HepG2 (cell line): Measurements from ENCODE around the gene IL17RC. TPM values are rescaled to one million over a fixed set of nuclear protein-coding genes. Genes with fewer than 3 reads are reported as not detected.

Source experiments
- ATF7-NPFF ChIP-seq: sonication (generic); formaldehyde crosslinking; IDR thresholded peaks from 2 replicates; pipeline ENCODE4 v1.8.1; 2023; ENCODE audit warnings: mild to moderate bottlenecking, low read depth, missing genetic modification reagents, moderate library complexity
- CHD2 ChIP-seq: IDR thresholded peaks from 2 replicates; pipeline ENCODE4 v1.6.1; 2011; ENCODE audit warnings: low read depth, low read length, improper control_type of control experiment
- DPF2 ChIP-seq: sonication (generic); formaldehyde crosslinking; IDR thresholded peaks from 2 replicates; pipeline ENCODE4 v1.4.0; 2020; ENCODE audit warnings: mild to moderate bottlenecking, low read depth, missing genetic modification reagents, borderline replicate concordance
- ERF ChIP-seq: IDR thresholded peaks from 2 replicates; pipeline ENCODE4 v1.6.1; 2018; ENCODE audit warnings: missing biosample characterization, missing genetic modification reagents
- HMG20A ChIP-seq: IDR thresholded peaks from 2 replicates; pipeline ENCODE4 v1.6.1; 2016; ENCODE audit warnings: borderline replicate concordance
- MAZ ChIP-seq, 2 experiments: sonication (generic) in 1 of 2; formaldehyde crosslinking in 1 of 2; IDR thresholded peaks; 2 replicates each; pipeline versions ENCODE4 v1.5.0 to v1.6.1; 2012 to 2020; ENCODE audit warnings: low read depth in 2 of 2, mild to moderate bottlenecking in 2 of 2, borderline replicate concordance in 1 of 2, improper control_type of control experiment in 1 of 2, low read length in 1 of 2, missing genetic modification reagents in 1 of 2, moderate library complexity in 1 of 2
- MED1 ChIP-seq: sonication (generic); formaldehyde crosslinking; IDR thresholded peaks from 2 replicates; pipeline ENCODE4 v1.4.0; 2020; ENCODE audit warnings: missing genetic modification reagents
- POLR2A ChIP-seq, 2 experiments: IDR thresholded peaks; 2 replicates each; pipeline ENCODE4 v1.6.1; 2011; ENCODE audit warnings: low read depth in 2 of 2, low read length in 2 of 2, mild to moderate bottlenecking in 1 of 2, moderate library complexity in 1 of 2; ENCODE audit not compliant: insufficient read depth in 1 of 2
- RBM22 ChIP-seq: fragments of 200-400 bp; formaldehyde crosslinking; optimal IDR thresholded peaks from 2 replicates; pipeline ENCODE3; 2017; ENCODE audit warnings: mild to moderate bottlenecking, low read length, moderate library complexity
- SOX13 ChIP-seq, 3 experiments: fragments of 450-650 bp in 1 of 3; sonication (generic) in 1 of 3; formaldehyde crosslinking in 1 of 3; IDR thresholded peaks in 2 of 3; conservative IDR thresholded peaks in 1 of 3; 2 replicates each; pipeline versions ENCODE4 v1.5.0 to v1.6.1; 2016 to 2020; ENCODE audit warnings: antibody characterized with exemption in 1 of 3, mild to moderate bottlenecking in 1 of 3, missing compliant biosample characterization in 1 of 3, missing genetic modification reagents in 1 of 3, moderate library complexity in 1 of 3
- SRSF4 ChIP-seq: fragments of 200-400 bp; formaldehyde crosslinking; IDR thresholded peaks from one replicate; pipeline ENCODE4 v1.6.1; 2018; ENCODE audit warnings: mild to moderate bottlenecking, low read depth, low read length, moderate library complexity; ENCODE audit not compliant: poor library complexity, severe bottlenecking
- U2AF2 ChIP-seq: fragments of 200-400 bp; formaldehyde crosslinking; IDR thresholded peaks from 2 replicates; pipeline ENCODE4 v1.6.1; 2017; ENCODE audit warnings: low read depth, mild to moderate bottlenecking, low read length
- ZNF12 ChIP-seq: sonication (generic); formaldehyde crosslinking; IDR thresholded peaks from 2 replicates; pipeline ENCODE4 v1.5.0; 2020; ENCODE audit warnings: missing genetic modification reagents
- ZNF136 ChIP-seq: sonication (generic); formaldehyde crosslinking; IDR thresholded peaks from 2 replicates; pipeline ENCODE4 v1.8.1; 2022; ENCODE audit warnings: low read depth, mild to moderate bottlenecking, moderate library complexity, missing genetic modification reagents
- ZNF160 ChIP-seq: sonication (generic); formaldehyde crosslinking; IDR thresholded peaks from 2 replicates; pipeline ENCODE4 v1.8.0; 2022; ENCODE audit warnings: mild to moderate bottlenecking, inconsistent platforms, missing genetic modification reagents
- ZNF317 ChIP-seq: sonication (generic); formaldehyde crosslinking; IDR thresholded peaks from 2 replicates; pipeline ENCODE4 v1.5.0; 2020; ENCODE audit warnings: mild to moderate bottlenecking, missing genetic modification reagents
- ZNF367 ChIP-seq: sonication (generic); formaldehyde crosslinking; IDR thresholded peaks from 2 replicates; pipeline ENCODE4 v1.4.0; 2020; ENCODE audit warnings: missing genetic modification reagents, borderline replicate concordance
- ZNF558 ChIP-seq: sonication (generic); formaldehyde crosslinking; IDR thresholded peaks from 2 replicates; pipeline ENCODE4 v1.9.0; 2022; ENCODE audit warnings: mild to moderate bottlenecking, missing genetic modification reagents, borderline replicate concordance
- ZNF674 ChIP-seq: sonication (generic); formaldehyde crosslinking; IDR thresholded peaks from 2 replicates; pipeline ENCODE4 v1.5.0; 2020; ENCODE audit warnings: low read depth, mild to moderate bottlenecking, missing genetic modification reagents
- ZNF720 ChIP-seq: sonication (generic); formaldehyde crosslinking; IDR thresholded peaks from 2 replicates; pipeline ENCODE4 v1.4.0; 2020; ENCODE audit warnings: missing genetic modification reagents
- ZNF737 ChIP-seq: sonication (generic); formaldehyde crosslinking; IDR thresholded peaks from 2 replicates; pipeline ENCODE4 v1.5.0; 2020; ENCODE audit warnings: missing genetic modification reagents, mild to moderate bottlenecking, borderline replicate concordance
- ZNF780A ChIP-seq: sonication (generic); formaldehyde crosslinking; IDR thresholded peaks from 2 replicates; pipeline ENCODE4 v1.8.0; 2022; ENCODE audit warnings: mild to moderate bottlenecking, missing genetic modification reagents, moderate library complexity
- polyA plus RNA-seq, 8 experiments: library from polyadenylated mRNA; depleted of rRNA in 3 of 8; stranded (reverse) in 7 of 8; unstranded in 1 of 8; fragments of >200 nt; fragmentation: Illumina TruSeq in 4 of 8; extraction: Trizol in 4 of 8; gene quantifications; 2 replicates each; pipeline versions ENCODE4 v1.2.1 to v1.2.3, GENCODE V29; 2011 to 2016; ENCODE audit warnings: low read depth in 4 of 8, missing spikeins in 1 of 8, mixed read lengths in 1 of 8; ENCODE audit not compliant: insufficient read depth in 1 of 8
- total RNA-seq, 5 experiments: library from RNA; depleted of rRNA; stranded (reverse); fragments of >200 nt; fragmentation: Illumina TruSeq; extraction: Trizol; gene quantifications; 2 replicates each; pipeline ENCODE4 v1.2.3, GENCODE V29; 2016; ENCODE audit warnings: low read depth in 1 of 5
- TF ChIP-seq, protein P1 (sequence below): sonication (generic); formaldehyde crosslinking; IDR thresholded peaks from 2 replicates; pipeline ENCODE4 v1.4.0; 2020; ENCODE audit warnings: missing genetic modification reagents
- TF ChIP-seq, protein P2 (sequence below): sonication (generic); formaldehyde crosslinking; IDR thresholded peaks from 2 replicates; pipeline ENCODE4 v1.9.0; 2021; ENCODE audit warnings: missing genetic modification reagents, borderline replicate concordance

Gene IL17RC
- total and polyA plus RNA-seq, 2 of the 13 experiments (the other 11 are each of a cell fraction or from before 2014, with no cell fraction given) = 20.7 to 24.0 TPM

- TF ChIP-seq, protein P1, sequence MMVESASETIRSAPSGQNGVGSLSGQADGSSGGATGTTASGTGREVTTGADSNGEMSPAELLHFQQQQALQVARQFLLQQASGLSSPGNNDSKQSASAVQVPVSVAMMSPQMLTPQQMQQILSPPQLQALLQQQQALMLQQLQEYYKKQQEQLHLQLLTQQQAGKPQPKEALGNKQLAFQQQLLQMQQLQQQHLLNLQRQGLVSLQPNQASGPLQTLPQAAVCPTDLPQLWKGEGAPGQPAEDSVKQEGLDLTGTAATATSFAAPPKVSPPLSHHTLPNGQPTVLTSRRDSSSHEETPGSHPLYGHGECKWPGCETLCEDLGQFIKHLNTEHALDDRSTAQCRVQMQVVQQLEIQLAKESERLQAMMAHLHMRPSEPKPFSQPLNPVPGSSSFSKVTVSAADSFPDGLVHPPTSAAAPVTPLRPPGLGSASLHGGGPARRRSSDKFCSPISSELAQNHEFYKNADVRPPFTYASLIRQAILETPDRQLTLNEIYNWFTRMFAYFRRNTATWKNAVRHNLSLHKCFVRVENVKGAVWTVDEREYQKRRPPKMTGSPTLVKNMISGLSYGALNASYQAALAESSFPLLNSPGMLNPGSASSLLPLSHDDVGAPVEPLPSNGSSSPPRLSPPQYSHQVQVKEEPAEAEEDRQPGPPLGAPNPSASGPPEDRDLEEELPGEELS (CRISPR knock-in tag) = no peak
- 0 out of 2 replicates have a peak, but pooled peaks have one; percentile 3 for TF ChIP-seq DPF2 (CRISPR knock-in tag)
- no peak; the same call in 1 of the 2 replicates for TF ChIP-seq ZNF160 (CRISPR knock-in tag)
- TF ChIP-seq, protein P2, sequence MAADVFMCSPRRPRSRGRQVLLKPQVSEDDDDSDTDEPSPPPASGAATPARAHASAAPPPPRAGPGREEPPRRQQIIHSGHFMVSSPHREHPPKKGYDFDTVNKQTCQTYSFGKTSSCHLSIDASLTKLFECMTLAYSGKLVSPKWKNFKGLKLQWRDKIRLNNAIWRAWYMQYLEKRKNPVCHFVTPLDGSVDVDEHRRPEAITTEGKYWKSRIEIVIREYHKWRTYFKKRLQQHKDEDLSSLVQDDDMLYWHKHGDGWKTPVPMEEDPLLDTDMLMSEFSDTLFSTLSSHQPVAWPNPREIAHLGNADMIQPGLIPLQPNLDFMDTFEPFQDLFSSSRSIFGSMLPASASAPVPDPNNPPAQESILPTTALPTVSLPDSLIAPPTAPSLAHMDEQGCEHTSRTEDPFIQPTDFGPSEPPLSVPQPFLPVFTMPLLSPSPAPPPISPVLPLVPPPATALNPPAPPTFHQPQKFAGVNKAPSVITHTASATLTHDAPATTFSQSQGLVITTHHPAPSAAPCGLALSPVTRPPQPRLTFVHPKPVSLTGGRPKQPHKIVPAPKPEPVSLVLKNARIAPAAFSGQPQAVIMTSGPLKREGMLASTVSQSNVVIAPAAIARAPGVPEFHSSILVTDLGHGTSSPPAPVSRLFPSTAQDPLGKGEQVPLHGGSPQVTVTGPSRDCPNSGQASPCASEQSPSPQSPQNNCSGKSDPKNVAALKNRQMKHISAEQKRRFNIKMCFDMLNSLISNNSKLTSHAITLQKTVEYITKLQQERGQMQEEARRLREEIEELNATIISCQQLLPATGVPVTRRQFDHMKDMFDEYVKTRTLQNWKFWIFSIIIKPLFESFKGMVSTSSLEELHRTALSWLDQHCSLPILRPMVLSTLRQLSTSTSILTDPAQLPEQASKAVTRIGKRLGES (CRISPR knock-in tag) = no peak
- peak; percentile 44; the same call in 1 of the 2 replicates for TF ChIP-seq ZNF558 (CRISPR knock-in tag)
- TF ChIP-seq SOX13 (IDR thresholded peaks at IDR 0.05) = no peak
- no peak for TF ChIP-seq SOX13 (CRISPR knock-in tag; conservative IDR thresholded peaks at IDR 0.05 in 1 of 2, IDR thresholded peaks at IDR 0.05 in 1 of 2)
- no peak; the same call in 1 of the 2 replicates for TF ChIP-seq ZNF737 (CRISPR knock-in tag)
- TF ChIP-seq HMG20A (CRISPR knock-in tag) = no peak
- no peak for TF ChIP-seq ZNF674
- peak; percentile 61; the same call in 1 of the 2 replicates for TF ChIP-seq ZNF12
- no peak for TF ChIP-seq ZNF317
- TF ChIP-seq SRSF4 = no peak
- no peak for TF ChIP-seq ZNF780A (CRISPR knock-in tag)
- no peak for TF ChIP-seq CHD2
- peak; percentile 92 for TF ChIP-seq ATF7-NPFF (CRISPR knock-in tag)
- peak; percentile 87 for TF ChIP-seq RBM22
- TF ChIP-seq ZNF136 (CRISPR knock-in tag) = no peak
- TF ChIP-seq POLR2A (IDR thresholded peaks at IDR 0.05; ENCODE audit: insufficient read depth in 1 of 2, low read depth in 2 of 2, low read length in 2 of 2) = no peak; a peak in 1 of 4 replicates
- TF ChIP-seq U2AF2 = no peak
- no peak; the same call in 1 of the 2 replicates for TF ChIP-seq ZNF367 (CRISPR knock-in tag)
- no peak for TF ChIP-seq ZNF720 (CRISPR knock-in tag)
- peak; percentile 62 for TF ChIP-seq ERF (CRISPR knock-in tag)
- 0 out of 2 replicates have a peak, but pooled peaks have one; percentile 32 for TF ChIP-seq MED1
- TF ChIP-seq MAZ (IDR thresholded peaks at IDR 0.05; ENCODE audit: borderline replicate concordance, low read depth, low read length) = no peak
- TF ChIP-seq MAZ (CRISPR knock-in tag; IDR thresholded peaks at IDR 0.05; ENCODE audit: low read depth) = peak; percentile 72
Measured at GRCh38 chr3:9915254-9916141, 1.4 kb upstream of the IL17RC start (continued).
